HG02588 (cell line): Measurements from ENCODE around the gene PIGU.
A peak's percentile ranks its signal among the peaks of the same experiment; 100 is the strongest.
"Not testable (repeated sequence)": the region's sequence is repeated elsewhere in the genome, so short reads cannot be mapped to it uniquely, and the experiment has no call there.

Experiments
- ATAC-seq: cut with Tn5 transposase; IDR thresholded peaks from one replicate; pipeline ENCODE4 v1.9.1; 2021; ENCODE audit warnings: mild to moderate bottlenecking, moderate library complexity; ENCODE audit not compliant: unreplicated experiment

PIGU gene

GRCh38 chr20:34706912-34707784 is 30.3 kb upstream of the PIGU start:
- no peak for ATAC-seq

GRCh38 chr20:34706302-34706875 is 29.5 kb upstream of the PIGU start:
- ATAC-seq = no peak

GRCh38 chr20:34705397-34706301 is 28.8 kb upstream of the PIGU start:
- no peak for ATAC-seq

- ATAC-seq = no peak
Observed at GRCh38 chr20:34705008-34705396, 28.1 kb upstream of the PIGU start.

DNA sequence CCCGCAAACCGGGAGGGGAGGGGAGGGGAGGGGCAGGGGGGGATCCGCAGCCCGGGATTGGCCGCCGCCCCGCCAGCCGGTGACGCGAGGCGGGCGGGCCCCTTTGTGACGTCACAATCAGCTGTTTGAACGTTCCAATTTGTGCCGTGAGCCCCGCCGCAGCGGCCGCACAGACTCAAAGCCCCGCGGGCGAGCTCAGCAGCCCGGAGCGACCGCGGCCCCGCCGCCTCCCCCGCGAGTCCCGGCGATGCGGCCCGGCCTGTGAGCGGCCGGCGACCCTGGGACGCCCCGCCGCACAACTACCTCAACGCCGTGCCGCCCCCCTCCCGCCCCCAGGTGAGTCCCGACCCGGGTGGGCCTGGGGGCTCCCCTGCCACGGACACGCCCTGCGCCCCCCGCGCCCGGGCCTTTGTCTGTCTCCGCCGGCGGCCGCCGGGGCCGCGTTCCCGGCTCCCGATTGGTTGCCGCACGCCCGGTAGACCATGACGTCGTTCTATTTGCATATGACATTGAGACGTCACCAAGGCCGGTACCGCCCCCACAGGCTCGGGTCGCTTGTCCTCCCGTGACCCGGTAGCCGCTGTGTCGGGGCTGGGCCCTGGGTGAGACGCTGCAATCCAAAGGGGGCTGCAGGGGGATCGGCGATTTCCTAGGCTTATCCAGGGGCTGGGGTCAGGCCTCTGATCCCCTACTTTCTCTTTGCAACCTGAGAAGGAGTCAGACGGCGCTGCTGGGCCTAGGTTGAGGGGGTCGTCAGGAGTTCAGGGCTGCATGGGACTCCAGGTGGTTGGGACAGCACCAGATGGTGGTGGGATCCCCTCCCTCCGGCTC is 27.5 kb upstream of the PIGU start, which contains the start of gene TP53INP2:
Gene TP53INP2 (plus strand): TSS at position 168 of the 831 bp plus-strand sequence. CDS start 4,396 bp downstream, outside the sequence.
- ATAC-seq = peak; percentile 55

DNA sequence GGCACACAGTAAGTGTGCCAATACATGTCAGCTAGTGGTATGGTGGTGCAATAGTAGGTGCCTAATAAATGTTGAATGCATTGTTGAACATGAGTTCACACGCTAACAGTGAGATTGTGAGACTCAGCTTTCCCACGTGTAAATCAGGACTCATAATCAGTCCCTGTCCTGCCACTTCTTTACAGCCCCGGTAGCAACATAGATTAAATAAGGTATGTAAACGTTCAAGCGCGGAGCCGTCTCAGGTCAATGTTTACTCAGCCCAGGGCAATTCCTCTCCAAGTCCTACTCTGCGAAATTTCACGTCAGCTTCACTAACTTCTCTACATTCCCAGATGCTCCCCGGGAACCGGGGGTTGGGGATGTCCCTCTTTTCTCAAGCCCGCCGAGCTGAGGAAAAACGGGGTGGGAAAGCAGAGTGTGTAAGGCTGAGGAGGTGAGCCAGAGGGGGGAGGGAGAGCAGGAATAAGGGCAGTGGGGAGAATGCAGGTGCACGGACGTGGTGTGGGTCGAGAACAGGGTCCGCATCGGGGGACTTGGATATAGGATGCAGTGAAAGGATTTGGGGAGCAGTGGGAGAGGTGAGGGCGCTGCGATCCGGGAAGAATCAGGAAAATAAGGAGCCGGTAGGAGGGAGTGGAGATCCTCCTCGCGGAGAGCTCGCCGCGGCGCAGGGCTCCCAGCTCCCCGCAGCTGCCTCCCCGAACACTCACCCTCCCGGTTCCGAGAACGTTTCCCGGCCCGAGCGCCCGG is 26.7 kb upstream of the PIGU start:
- ATAC-seq = peak; percentile 3

- ATAC-seq = no peak
Observed at GRCh38 chr20:34703061-34703423, 26.1 kb upstream of the PIGU start.

DNA sequence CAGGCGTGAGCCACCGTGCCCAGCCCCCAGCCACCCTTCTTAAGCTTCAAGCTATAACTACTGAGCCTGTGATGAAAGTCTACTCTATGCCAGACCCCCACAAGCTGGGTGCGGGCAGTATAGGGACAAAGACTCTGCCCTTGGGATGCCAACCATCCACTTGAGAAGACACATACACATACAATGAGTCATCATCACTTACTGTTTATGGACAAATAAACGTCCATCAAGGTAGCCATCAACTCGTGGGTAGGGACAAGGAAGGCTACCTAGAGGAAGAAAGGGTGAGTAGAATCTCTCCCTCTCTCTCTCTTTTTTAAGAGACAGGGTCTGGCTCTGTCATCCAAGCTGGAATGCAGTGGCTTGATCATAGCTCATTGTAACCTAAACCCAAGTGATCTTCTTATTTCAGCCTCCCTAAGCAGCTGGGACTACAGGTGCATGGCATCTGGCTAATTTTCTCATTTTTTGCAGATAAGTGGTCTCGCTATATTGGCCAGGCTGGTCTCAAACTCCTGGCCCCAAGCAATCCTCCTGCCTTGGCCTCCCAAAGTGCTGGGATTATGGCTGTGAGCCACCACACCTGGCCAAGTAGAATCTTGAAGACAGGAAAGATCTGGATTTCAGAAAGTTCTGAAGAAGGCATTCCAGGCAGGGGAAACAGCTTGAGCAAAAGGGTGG is 24.7 kb upstream of the PIGU start:
- no peak for ATAC-seq

DNA sequence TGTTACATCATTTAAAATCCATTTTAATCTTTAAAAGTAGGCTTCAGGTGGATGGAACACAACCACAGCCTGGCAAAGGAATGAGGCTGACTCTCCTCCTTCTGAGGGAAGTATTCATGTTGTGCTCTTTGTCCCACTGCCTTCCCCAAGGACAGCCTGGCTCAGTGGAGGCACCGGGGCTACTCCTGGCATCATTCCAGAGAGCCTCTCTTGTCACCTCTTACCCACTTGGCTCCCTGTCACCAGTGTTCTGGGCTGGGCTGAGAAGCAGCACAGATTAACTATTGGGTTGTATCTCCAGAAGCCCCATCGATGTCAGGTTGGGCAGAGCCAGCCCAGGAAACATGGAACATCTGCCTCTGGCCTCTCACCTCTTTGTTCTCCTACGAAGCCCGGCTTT is 16.5 kb upstream of the PIGU start:
- ATAC-seq = no peak

DNA sequence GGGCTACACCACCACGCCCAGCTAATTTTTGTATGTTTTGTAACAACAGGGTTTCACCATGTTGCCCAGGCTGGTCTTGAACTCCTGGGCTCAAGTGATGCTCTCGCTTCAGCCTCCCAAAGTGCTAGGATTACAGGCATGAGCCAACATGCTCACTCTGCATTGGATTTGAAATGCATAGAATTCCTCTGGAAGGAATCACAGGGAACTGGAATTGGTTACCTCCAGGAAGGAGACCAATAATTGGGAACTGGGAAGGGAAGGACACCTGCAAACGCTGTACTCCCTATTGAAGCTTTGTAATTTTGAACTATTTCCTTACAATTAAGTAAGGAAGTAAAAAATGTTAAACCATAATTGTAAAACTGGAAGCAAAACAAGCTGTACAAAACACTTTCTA is 14.9 kb upstream of the PIGU start:
- no peak for ATAC-seq

DNA sequence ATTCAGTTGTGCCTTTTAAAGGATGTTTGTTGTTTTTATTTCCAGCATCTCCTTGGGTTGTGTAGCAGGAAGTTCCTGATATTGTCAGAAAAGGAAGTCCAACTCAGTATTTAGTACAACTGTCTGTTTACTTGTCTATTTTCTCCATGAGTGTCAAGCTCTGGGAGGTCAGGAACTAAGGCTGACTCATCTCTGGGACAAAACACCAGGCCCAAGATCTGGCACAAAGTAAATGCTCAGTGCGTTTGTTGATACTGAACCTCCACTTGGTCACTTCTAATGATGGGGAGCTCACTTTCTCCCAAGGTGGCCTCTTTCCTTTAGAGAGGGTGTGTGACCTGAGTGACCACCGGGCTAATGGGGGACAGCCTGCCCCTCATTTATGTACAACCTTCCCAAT is 12.6 kb upstream of the PIGU start:
- no peak for ATAC-seq

DNA sequence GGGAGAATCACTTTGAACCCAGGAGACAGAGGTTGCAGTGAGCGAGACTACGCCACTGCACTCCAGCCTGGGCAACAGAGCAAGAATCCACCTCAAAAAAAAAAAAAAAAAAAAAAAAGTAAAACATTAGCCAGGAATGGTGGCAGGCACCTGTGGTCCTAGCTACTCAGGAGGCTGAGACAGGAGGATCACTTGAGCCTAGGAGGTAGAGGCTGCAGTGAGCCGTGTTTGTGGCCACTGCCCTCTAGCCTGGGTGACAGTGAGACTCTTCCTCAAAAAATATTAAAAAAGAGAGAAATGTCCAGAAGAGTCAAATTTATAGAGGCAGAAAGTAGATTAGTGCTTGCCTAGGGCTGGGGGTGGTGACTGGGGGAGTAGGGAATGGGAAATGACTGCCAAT is 6.8 kb upstream of the PIGU start:
- no peak for ATAC-seq

GRCh38 chr20:34680586-34681175 is 3.8 kb upstream of the PIGU start:
- ATAC-seq = no peak

DNA sequence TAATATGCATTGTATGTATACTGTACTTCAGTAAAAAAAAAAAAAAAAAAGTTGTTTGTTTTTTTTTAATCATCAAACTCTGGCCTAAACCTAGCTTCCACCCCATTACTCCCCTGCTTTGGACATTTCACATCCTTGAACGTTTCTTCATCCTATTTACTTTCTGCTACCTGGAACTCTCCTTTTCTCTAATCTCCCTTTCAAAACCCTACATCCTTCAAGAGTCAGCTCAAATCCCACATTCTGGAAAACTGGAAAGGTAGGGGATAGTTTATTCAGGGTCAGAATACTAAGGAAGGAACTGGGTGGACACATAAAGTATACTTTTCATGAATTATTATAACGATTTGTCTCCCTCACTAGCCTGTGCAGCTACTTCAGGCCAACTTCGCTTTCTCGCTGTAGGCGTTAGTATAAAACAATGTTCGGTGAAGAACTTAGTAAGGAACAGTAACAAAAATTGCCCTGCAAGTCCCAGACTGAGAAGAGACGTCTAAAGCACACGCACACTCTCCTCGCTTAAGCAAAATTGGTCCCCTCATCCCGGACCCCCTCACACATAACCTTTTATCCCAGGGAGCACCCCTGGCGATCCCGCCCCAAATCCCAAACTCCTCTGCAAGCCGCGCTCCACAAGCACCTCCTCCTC is 775 bp downstream of the PIGU start:
- ATAC-seq = no peak

DNA sequence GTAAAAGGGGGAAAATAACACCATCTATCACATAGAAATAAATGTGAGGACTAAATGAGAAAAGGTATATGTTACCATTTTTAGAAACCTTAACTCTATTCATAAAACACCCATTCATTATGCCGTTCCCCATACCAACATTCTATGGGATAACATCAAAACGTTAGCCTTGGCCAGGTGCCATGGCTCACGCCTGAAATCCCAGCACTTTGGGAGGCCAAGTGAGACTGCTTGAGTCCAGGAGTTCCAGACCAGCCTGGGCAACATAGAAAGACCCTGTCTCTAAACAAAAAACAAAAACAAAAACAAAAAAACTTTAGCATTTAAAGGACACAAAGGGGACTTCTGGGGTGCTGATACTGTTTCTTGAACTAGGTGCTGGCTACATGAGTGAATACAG is 1.3 kb downstream of the PIGU start:
- ATAC-seq = no peak

DNA sequence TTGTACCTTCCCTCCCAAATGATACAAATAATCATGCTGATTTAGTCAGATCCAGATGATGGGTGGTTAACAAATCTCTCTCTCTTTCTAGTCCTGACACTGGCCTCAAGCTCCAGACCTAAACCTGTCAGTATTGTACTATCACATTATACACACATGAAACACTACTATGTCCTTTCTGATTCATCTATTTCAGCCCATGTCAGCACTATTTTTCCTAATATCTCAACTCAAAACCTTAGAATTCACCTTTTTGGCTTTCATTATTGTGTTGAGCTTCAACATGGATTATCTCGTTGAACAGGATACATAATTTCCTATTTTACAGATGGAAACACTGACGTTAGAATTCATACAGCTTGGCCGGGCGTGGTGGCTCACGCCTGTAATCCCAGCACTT is 3.5 kb downstream of the PIGU start:
- ATAC-seq = no peak

- no peak for ATAC-seq
Observed at GRCh38 chr20:34669094-34669493, 7.8 kb downstream of the PIGU start.

- not testable (repeated sequence) for ATAC-seq
Observed at GRCh38 chr20:34664751-34665150, 12.1 kb downstream of the PIGU start.
